Thyroid gland (tissue), 4 donors: ENCODE measurements around the gene SEZ6L.

Experiments
- CTCF ChIP-seq, 6 experiments: fragments of 200-600 bp in 3 of 6; fragments of 450-650 bp in 3 of 6; sonication (generic) in 3 of 6; IDR thresholded peaks; one replicate each; pipeline ENCODE4 v1.5.1; 2016 to 2019; ENCODE audit warnings: antibody characterized with exemption in 6 of 6, mild to moderate bottlenecking in 2 of 6, inconsistent platforms in 1 of 6, moderate library complexity in 1 of 6
- POLR2A ChIP-seq, 2 donors: fragments of 450-650 bp; IDR thresholded peaks; one replicate each; pipeline ENCODE4 v1.6.1; 2017; ENCODE audit warnings: antibody characterized with exemption in 2 of 2, mild to moderate bottlenecking in 2 of 2, moderate library complexity in 1 of 2

GRCh38 chr22:26372890-26373289 lies 203.6 kb downstream of the SEZ6L start:
- TF ChIP-seq CTCF (IDR thresholded peaks at IDR 0.05) (no peak), POLR2A (IDR thresholded peaks at IDR 0.05) (no peak)
